CD4-positive, alpha-beta memory T cell (primary cell): ENCODE measurements around the gene RCAN1. TPM values are rescaled to one million over a fixed set of nuclear protein-coding genes. Genes with fewer than 3 reads are reported as not detected.

ENCODE experiments used
- CTCF ChIA-PET: fragments of 350-600 bp; sonication (Branson Sonifier 250); formaldehyde crosslinking; loops from one replicate; lab custom pipeline; 2021; ENCODE audit warnings: inconsistent platforms; ENCODE audit not compliant: partially characterized antibody; lab: Charles Lee
- POLR2A ChIA-PET: fragments of 350-600 bp; sonication (Branson Sonifier 250); formaldehyde crosslinking; loops from one replicate; lab custom pipeline; 2021; ENCODE audit not compliant: partially characterized antibody; lab: Charles Lee
- DNase-seq, 5 donors: peaks; one replicate each; pipeline versions ENCODE4 v3.0.0 to v3.0.0-alpha.2; 2020 to 2022; ENCODE audit warnings: mixed read lengths in 1 of 5
- H3K27ac ChIP-seq: one replicate; pipeline ENCODE4 v1.7.0; 2013; ENCODE audit warnings: low read depth, low read length
- H3K27me3 ChIP-seq: 2 replicates; pipeline ENCODE4 v1.7.0; 2013; ENCODE audit warnings: mild to moderate bottlenecking, low read length, moderate library complexity; ENCODE audit not compliant: insufficient read depth
- H3K36me3 ChIP-seq: 2 replicates; pipeline ENCODE4 v1.7.0; 2013; ENCODE audit warnings: mild to moderate bottlenecking, low read length, moderate library complexity; ENCODE audit not compliant: insufficient read depth
- H3K4me1 ChIP-seq: 2 replicates; pipeline ENCODE4 v1.7.0; 2013; ENCODE audit warnings: mild to moderate bottlenecking, low read length, moderate library complexity; ENCODE audit not compliant: insufficient read depth
- H3K4me3 ChIP-seq, 2 donors: one replicate each; pipeline ENCODE4 v1.7.0; 2013; ENCODE audit warnings: low read length in 2 of 2, mild to moderate bottlenecking in 1 of 2
- H3K9me3 ChIP-seq, 2 donors: one replicate each; pipeline ENCODE4 v1.7.0; 2013; ENCODE audit warnings: low read length in 2 of 2, control low read depth in 1 of 2; ENCODE audit not compliant: control insufficient read depth in 1 of 2
- H3K27ac Mint-ChIP-seq, 7 donors: one replicate each; pipeline ENCODE4 v1.8.0; 2020 to 2021; ENCODE audit warnings: mixed read lengths in 7 of 7, mild to moderate bottlenecking in 6 of 7, inconsistent platforms in 3 of 7, moderate library complexity in 3 of 7
- H3K27me3 Mint-ChIP-seq, 2 donors: one replicate each; pipeline ENCODE4 v1.8.0; 2020 to 2021; ENCODE audit warnings: mixed read lengths in 2 of 2
- H3K36me3 Mint-ChIP-seq, 2 donors: one replicate each; pipeline ENCODE4 v1.8.0; 2020 to 2021; ENCODE audit warnings: mixed read lengths in 2 of 2, inconsistent platforms in 1 of 2, mild to moderate bottlenecking in 1 of 2
- H3K4me1 Mint-ChIP-seq, 4 donors: one replicate each; pipeline ENCODE4 v1.8.0; 2020 to 2021; ENCODE audit warnings: mixed read lengths in 4 of 4, mild to moderate bottlenecking in 1 of 4
- H3K4me3 Mint-ChIP-seq, 8 donors: one replicate each; pipeline ENCODE4 v1.8.0; 2020 to 2021; ENCODE audit warnings: mixed read lengths in 8 of 8, mild to moderate bottlenecking in 7 of 8, moderate library complexity in 6 of 8, inconsistent platforms in 3 of 8
- H3K9me3 Mint-ChIP-seq, 8 donors: one replicate each; pipeline ENCODE4 v1.8.0; 2020 to 2021; ENCODE audit warnings: mixed read lengths in 8 of 8, mild to moderate bottlenecking in 5 of 8, inconsistent platforms in 3 of 8, moderate library complexity in 1 of 8
- intact Hi-C: fragments of 100-400 bp; cut with micrococcal nuclease; formaldehyde crosslinking; loops from one replicate; pipeline ENCODE4 v1.15.1; 2023
- polyA plus RNA-seq, 2 donors: library from polyadenylated mRNA; unstranded; fragments of 300-500 nt; fragmentation: Illumina TruSeq; gene quantifications; one replicate each; pipeline ENCODE4 v1.2.3, GENCODE V29; 2021
- total RNA-seq, 2 experiments: library from RNA; stranded (reverse); gene quantifications; one replicate each; pipeline ENCODE4 v1.2.3, GENCODE V29; 2021

RCAN1 gene
- total RNA-seq (1 to 10 TPM; 4.7 to 6.3 TPM), polyA plus RNA-seq (10 to 100 TPM; 12.1 to 15.0 TPM)

DNA sequence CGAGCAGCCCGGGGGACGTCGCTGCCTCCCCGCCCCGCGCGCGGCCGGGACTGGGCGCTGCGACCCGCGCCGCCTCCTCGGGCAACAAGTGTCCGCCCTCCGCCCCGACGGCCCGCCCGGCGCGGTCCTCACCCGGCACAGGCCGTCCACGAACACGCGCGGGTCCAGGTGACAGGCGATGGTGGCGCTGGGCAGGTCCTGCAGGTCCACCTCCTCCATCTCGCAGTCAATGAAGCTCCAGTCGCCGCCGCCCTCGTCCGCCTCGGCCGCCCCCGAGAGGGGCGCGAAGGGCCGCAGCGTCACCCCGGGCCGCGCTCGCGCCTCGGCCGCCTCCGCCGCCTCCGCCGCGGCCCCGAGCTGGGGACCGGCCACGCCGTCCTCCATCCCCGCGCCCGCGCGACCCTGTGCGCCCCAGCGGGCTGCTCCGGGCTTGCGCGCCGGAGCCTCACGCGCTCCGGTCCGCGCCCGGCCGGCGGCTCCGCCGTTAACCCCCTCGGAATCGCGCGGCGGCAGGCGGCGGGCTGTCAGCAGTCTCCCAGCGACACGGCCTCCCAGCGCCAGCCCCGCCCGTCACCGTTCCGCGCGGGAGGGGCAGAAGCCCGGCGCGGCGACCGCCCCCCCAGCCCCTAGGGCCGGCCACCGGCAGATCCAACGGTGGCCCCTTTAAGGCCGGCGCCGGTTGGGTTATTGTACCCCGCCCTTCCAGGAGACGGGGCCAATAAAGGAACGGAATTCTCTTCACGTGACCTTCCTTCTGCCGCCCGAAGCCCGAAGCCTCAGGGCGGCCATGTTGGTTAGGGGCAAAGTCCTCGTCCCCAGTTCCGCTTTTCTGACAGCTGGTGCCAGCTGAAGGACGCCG is at the start of gene RCAN1:
Gene RCAN1, minus strand, starts transcription at position 486 of the 859 bp plus-strand sequence. Its CDS starts 102 bp downstream, at position 384.
- Histone ChIP-seq H3K9me3 (no peaks in the 10 kb centered on the region), H3K4me3 (peak within 1 kb of the TSS; percentile 18 to 61), H3K27ac (peak within 1 kb of the TSS; percentile 31), H3K27me3 (no peaks in the 10 kb centered on the region), H3K36me3 (no peaks in the 10 kb centered on the region), H3K4me1 (peaks cover 16% of the 10 kb centered on the region)
- peak within 1 kb of the TSS; percentile 85 to 96 (median 93) for H3K27ac Mint-ChIP-seq
- H3K4me1 Mint-ChIP-seq: peaks cover 14 to 25% (median 20%) of the 10 kb centered on the region in 4 donors
- ChIA-PET CTCF (interaction anchor here (1.1 to 1.3 kb wide), 3 partner anchors 12 to 16 kb away, joined by 4 to 8 read pairs (median 4); no protein-coding TSS in a partner anchor), POLR2A (interaction anchor here (0.7 kb wide), 1 partner anchor 703 kb away, joined by 3 read pairs; no protein-coding TSS in a partner anchor)
- intact Hi-C loops: loop anchor here (1.0 kb wide), 3 partner anchors 15 to 974 kb away; partner anchors contain the start of genes ATP5PO and CRYZL1
- H3K27me3 Mint-ChIP-seq: peaks cover 0 to under 1% of the 10 kb centered on the region in 2 donors
- H3K36me3 Mint-ChIP-seq: peaks cover 0 to 3% of the 10 kb centered on the region in 2 donors
- H3K9me3 Mint-ChIP-seq: no peaks in the 10 kb centered on the region
- peak; percentile 85 to 91 (median 88) for DNase-seq
- H3K4me3 Mint-ChIP-seq: peak within 1 kb of the TSS; percentile 90 to 95 (median 92)

DNA sequence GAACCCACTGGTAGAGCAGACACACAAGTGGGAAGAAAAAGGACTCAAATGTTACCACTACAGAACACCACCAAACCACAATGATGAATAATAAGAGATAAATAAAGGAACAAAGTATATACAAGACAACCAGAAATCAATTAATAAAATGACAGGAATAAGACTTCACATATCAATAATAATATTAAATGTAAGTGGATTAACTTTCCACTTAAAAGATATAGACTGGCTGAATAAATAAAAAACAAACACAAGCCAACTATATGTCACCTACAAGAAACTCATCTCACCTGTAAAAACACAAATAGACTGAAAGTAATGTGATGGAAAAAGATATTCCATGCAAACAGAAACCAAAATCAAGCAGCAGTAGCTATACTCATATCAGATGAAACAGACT is 46.9 kb upstream of the RCAN1 start:
- Histone ChIP-seq H3K4me3 (no peak overlapping the region), H3K4me1 (no peaks in the 10 kb centered on the region), H3K27me3 (no peaks in the 10 kb centered on the region), H3K27ac (no peak overlapping the region), H3K36me3 (no peaks in the 10 kb centered on the region), H3K9me3 (peaks cover 0 to 8% of the 10 kb centered on the region in 2 donors)
- Mint-ChIP-seq H3K9me3 (peaks cover 1 to 32% (median 25%) of the 10 kb centered on the region in 8 donors), H3K4me3 (no peak overlapping the region), H3K27ac (no peak overlapping the region), H3K36me3 (no peaks in the 10 kb centered on the region), H3K27me3 (peaks cover 33 to 37% of the 10 kb centered on the region in 2 donors), H3K4me1 (no peaks in the 10 kb centered on the region)
- ChIA-PET CTCF (interaction anchor here (1.0 kb wide), 1 partner anchor 31 kb away, joined by 3 read pairs; no protein-coding TSS in a partner anchor), POLR2A (no interaction called here)
- intact Hi-C loops: no loop called here
- no peak for DNase-seq

DNA sequence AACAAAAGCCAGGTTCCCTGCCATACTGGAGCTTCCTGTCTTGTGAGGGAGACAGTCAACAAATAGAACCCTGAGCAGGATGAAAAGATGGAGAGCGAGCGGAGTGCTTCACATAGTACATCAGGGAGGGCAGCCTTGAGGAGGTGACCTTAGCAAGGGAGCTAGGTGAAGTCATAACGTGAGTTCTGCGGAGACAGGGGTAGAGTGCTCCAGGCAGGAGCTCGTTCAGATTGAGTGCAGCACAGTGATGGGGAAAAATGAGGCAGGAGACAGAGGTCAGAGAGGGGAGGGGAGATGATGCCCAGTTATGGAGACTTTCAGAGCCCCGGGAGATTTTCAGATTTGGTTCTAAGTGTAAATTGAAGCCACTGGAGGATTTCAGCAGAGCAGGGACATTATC is 38.6 kb upstream of the RCAN1 start:
- no peak for DNase-seq
- Mint-ChIP-seq H3K4me1 (peaks cover 0 to 3% (median 1%) of the 10 kb centered on the region in 4 donors), H3K36me3 (peaks cover 0 to 5% of the 10 kb centered on the region in 2 donors), H3K9me3 (peaks cover 0 to 25% (median 21%) of the 10 kb centered on the region in 8 donors), H3K27ac (no peak overlapping the region), H3K4me3 (no peak overlapping the region), H3K27me3 (peaks cover 35 to 43% of the 10 kb centered on the region in 2 donors)
- no peak overlapping the region for H3K27ac ChIP-seq
- intact Hi-C loops: no loop called here
- H3K36me3 ChIP-seq: no peaks in the 10 kb centered on the region
- H3K27me3 ChIP-seq: no peaks in the 10 kb centered on the region
- H3K4me3 ChIP-seq: no peak overlapping the region
- no peaks in the 10 kb centered on the region for H3K4me1 ChIP-seq
- ChIA-PET CTCF (no interaction called here), POLR2A (no interaction called here)
- no peaks in the 10 kb centered on the region for H3K9me3 ChIP-seq

DNA sequence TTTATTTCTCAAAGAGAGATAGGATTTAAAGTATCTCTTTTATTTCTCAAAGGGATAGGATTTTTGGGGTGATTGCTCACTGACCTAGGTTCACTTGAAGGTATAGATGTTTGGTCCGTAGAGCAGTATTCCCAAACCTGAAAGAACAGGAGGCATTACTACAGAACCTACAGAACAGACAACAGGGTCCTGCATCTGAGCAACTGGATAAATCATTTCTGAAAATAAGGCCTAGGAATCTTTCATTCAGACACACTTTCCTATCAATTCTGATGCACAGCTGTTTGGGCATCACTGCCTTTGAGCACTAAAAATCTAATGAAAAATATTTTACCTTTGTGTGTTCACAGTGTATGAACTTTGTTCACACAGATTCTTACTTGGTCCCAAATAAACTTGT is 36.7 kb upstream of the RCAN1 start:
- intact Hi-C loops: no loop called here
- peaks cover 0 to 5% of the 10 kb centered on the region in 2 donors for H3K36me3 Mint-ChIP-seq
- peaks cover 0 to 3% (median 1%) of the 10 kb centered on the region in 4 donors for H3K4me1 Mint-ChIP-seq
- H3K36me3 ChIP-seq: no peaks in the 10 kb centered on the region
- no peaks in the 10 kb centered on the region for H3K9me3 ChIP-seq
- no peak overlapping the region for H3K27ac Mint-ChIP-seq
- no peak overlapping the region for H3K4me3 ChIP-seq
- H3K27me3 ChIP-seq: no peaks in the 10 kb centered on the region
- POLR2A ChIA-PET: no interaction called here
- H3K27ac ChIP-seq: no peak overlapping the region
- DNase-seq: no peak
- peaks cover 21 to 32% of the 10 kb centered on the region in 2 donors for H3K27me3 Mint-ChIP-seq
- CTCF ChIA-PET: no interaction called here
- no peak overlapping the region for H3K4me3 Mint-ChIP-seq
- peaks cover 0 to 25% (median 21%) of the 10 kb centered on the region in 8 donors for H3K9me3 Mint-ChIP-seq
- H3K4me1 ChIP-seq: no peaks in the 10 kb centered on the region

DNA sequence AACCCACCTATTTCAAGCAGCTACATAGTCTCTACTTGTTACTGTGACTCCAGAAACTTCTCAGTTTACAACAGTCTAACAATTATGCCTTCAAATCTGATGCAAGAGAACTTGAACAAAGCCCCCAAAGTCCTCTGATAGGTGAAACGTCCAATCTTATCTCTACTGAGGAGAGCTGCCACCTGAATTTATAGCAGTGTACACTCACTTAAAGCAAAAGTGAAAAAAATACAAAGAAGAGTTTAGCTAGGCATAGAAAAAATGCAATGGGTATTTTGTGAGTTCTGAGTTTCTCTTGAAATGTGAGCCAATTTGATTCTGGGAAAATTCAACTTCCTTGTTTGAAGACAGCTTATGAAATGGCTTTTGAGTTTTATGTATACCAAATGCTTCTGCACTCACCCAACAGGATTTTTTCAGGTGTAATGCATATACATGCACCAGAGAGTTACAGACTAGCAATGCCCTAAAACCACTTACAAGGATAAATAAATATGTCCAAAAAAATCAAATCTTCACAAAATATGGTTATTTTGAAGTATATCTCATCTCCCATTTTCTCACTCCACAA is 36.0 kb upstream of the RCAN1 start:
- H3K36me3 ChIP-seq: no peaks in the 10 kb centered on the region
- no peaks in the 10 kb centered on the region for H3K9me3 ChIP-seq
- H3K27ac ChIP-seq: no peak overlapping the region
- H3K27me3 Mint-ChIP-seq: peaks cover 18 to 29% of the 10 kb centered on the region in 2 donors
- no peak for DNase-seq
- H3K4me1 Mint-ChIP-seq: peaks cover 0 to 3% (median 1%) of the 10 kb centered on the region in 4 donors
- no peak overlapping the region for H3K27ac Mint-ChIP-seq
- peaks cover 0 to 25% (median 21%) of the 10 kb centered on the region in 8 donors for H3K9me3 Mint-ChIP-seq
- ChIA-PET POLR2A (no interaction called here), CTCF (interaction anchor here (1.2 kb wide), 1 partner anchor 20 kb away, joined by 3 read pairs; no protein-coding TSS in a partner anchor)
- H3K36me3 Mint-ChIP-seq: peaks cover 0 to 5% of the 10 kb centered on the region in 2 donors
- no peaks in the 10 kb centered on the region for H3K27me3 ChIP-seq
- no peak overlapping the region for H3K4me3 Mint-ChIP-seq
- no peaks in the 10 kb centered on the region for H3K4me1 ChIP-seq
- intact Hi-C loops: loop anchor here (1.0 kb wide), 1 partner anchor 17 kb away; no protein-coding TSS in a partner anchor
- no peak overlapping the region for H3K4me3 ChIP-seq

GRCh38 chr21:34649400-34649799 is 34.5 kb upstream of the RCAN1 start:
- H3K4me1 Mint-ChIP-seq: peaks cover 0 to 3% (median 1%) of the 10 kb centered on the region in 4 donors
- Histone ChIP-seq H3K9me3 (no peaks in the 10 kb centered on the region), H3K36me3 (no peaks in the 10 kb centered on the region), H3K4me1 (no peaks in the 10 kb centered on the region), H3K27ac (no peak overlapping the region), H3K27me3 (no peaks in the 10 kb centered on the region), H3K4me3 (no peak overlapping the region)
- CTCF ChIA-PET: no interaction called here
- no peak overlapping the region for H3K4me3 Mint-ChIP-seq
- H3K27me3 Mint-ChIP-seq: peaks cover 16 to 29% of the 10 kb centered on the region in 2 donors
- H3K36me3 Mint-ChIP-seq: peaks cover 0 to 5% of the 10 kb centered on the region in 2 donors
- peaks cover 0 to 25% (median 21%) of the 10 kb centered on the region in 8 donors for H3K9me3 Mint-ChIP-seq
- no peak overlapping the region for H3K27ac Mint-ChIP-seq
- intact Hi-C loops: no loop called here
- DNase-seq: no peak
- POLR2A ChIA-PET: no interaction called here
